GM18861 (cell line): Measurements from ENCODE around the gene SLC25A48.
"Not testable (repeated sequence)": the region's sequence is repeated elsewhere in the genome, so short reads cannot be mapped to it uniquely, and the experiment has no call there.

Experiments
- ATAC-seq: cut with Tn5 transposase; IDR thresholded peaks from one replicate; pipeline ENCODE4 v1.9.1; 2021; ENCODE audit not compliant: unreplicated experiment

Gene SLC25A48

DNA sequence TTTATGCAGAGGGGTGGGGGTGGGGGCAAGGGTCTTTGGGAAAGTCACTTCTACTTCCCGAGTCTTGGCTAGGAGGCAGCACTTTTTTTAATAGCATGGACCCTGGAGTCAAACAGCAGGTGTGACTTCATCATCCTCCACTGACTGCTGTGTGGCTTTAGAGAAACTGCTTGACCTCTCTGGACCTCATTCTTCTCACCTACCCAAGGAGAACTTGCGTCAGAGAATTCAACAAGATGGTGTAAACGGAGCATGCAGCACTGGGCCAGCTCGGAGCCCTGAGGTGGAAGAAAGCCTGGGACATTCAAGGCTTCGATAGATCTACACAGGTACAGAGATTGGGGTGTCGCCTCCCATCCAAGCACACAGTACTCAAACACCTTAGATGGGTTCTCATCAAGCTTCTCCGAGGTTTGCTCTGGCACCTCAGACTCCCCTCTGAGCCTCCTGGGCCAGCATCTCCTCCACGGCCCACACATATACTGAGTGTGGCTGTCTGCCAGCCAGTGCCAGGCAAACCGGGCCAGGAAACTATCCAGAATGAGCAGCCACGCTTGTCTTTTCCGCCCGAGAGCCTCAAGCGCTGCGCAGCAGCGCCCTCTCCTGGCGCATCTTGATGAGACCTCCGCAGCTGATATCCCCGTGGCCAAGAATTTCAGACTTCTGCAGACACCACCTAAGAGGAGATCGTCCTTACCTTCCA is 4.6 kb upstream of the SLC25A48 start:
- no peak for ATAC-seq

DNA sequence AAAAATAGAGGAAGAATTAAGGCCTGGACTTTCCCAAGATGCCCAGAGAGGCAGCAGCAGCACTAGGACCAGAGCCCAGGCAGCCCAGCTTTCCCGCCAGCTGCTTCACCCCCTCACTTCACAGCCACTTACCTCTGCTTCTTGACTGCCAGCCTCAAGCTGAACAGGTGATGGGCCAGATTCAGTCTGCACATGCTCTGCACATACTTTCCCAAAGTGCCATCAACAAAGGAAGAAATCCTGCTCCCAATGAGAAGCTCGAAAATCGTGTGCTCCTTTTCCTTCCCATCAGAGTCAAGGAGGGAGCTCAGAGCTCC is 4.1 kb upstream of the SLC25A48 start:
- no peak for ATAC-seq

DNA sequence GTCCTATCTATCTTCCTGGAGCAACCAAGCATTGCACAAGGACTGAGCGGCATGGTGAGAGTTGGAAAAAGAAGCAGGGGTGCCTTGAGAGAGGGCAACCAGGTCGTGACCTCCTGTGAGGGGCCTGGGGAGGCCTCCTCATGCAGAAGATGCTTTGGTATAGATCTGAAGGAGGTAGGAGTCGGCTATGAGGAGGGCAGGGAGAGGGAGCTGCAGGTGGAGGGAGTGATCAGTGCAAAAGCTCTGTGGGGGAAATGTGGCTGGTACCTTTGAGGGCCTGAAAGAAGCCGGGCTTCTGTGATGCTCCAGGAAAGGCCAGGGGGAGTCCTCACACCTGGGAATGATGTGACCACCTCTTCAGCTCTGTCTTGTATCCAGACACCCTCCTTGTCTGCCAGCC is 3.6 kb upstream of the SLC25A48 start:
- no peak for ATAC-seq

DNA sequence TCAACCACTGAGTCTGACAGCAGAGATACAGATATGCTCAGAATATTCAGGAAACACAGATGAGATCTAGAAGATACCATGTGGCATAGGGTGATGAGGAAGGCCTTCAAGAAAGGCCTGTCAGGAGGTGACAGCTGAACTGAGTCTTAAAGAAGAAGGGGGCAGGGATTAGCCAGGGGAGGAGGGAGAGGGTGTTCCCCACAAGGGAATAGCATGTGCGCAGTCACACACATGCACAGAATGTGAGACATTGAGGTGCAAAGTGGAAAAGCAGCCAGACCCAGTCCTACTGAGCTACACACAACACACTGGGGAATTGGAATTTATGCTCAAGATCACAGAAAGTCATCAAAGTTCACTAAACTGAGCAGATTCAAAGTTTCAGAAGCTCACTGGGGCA is 3.0 kb upstream of the SLC25A48 start:
- ATAC-seq = no peak

DNA sequence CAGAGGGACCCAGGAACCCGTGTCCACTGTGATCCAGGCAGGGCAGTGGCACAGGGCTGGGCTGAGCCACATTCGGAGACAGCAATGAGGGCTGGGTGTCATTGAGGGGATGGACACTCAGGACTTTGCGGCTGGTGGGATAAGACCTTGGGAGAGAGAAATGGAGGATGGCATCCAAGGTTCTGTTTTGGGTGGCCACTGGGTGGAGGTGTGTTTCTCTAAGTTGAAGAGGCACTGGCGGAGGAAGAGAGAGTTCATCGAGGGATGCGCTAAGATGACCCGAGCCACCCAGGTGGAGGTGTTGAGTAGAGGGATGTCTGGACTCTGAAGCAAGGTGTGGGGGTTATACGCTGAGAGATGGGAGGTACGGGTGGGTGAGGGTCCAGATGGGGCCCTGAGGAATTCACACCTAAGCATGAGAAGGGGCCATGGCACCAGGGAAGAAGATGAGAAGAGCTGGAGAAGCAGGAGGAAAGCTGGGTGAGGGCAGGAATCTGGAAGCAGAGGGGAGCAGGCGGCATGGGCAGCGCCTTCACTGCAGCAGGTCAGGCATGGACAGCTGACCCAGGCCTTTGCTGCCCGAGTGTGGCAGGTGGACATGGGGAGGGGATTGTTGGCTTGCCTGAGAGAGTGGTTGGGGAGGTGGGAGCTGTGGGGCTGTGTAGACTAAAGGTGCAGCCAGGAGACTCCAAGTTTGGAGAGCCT is 2.5 kb upstream of the SLC25A48 start:
- ATAC-seq = no peak

DNA sequence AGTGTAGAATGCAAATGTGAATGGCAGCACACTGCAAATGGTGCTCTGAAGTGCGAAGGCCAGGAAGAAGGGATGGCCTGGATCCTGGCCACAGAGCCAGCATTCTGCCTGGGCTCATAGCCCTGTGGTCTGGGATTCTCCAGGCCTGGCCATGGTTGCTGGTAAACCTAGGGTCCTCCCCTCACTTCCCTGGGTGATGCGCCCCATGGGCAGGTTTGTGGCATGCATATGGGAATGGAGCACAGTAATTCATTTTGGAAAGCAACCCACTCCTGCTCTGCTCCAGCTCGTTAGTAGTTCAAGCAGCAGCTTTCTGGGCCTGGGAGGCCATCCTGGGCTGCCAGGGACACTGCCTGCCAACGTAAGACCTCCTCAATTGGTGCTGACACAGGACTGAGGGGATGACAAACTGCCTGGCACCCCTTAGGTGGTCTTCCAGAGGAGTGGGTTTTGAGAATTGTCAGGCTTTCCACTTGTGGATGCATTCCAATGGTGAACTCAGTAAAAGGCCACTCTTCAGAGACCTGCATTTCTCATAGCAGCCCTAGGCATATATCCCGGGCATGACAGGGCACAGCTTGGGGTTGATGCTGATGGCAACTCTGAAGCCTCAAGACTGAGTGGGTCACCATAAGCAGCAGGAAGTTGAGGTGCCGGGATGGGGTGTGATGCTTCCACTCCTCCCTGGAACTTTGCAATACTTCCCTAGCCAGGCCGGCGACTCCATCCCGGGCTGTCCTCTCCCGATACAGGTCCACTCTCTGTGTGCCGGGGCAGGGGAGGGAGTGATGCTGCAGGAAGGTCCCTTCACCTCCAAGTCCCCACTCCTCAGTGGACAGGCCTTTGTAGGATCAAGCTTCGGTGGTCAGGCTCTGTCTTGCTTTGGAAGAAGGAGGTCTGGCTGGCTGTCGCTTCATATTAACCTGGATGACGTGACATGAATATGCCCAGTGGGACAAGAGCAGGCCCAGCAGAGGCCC is 1.2 kb upstream of the SLC25A48 start:
- ATAC-seq = no peak

DNA sequence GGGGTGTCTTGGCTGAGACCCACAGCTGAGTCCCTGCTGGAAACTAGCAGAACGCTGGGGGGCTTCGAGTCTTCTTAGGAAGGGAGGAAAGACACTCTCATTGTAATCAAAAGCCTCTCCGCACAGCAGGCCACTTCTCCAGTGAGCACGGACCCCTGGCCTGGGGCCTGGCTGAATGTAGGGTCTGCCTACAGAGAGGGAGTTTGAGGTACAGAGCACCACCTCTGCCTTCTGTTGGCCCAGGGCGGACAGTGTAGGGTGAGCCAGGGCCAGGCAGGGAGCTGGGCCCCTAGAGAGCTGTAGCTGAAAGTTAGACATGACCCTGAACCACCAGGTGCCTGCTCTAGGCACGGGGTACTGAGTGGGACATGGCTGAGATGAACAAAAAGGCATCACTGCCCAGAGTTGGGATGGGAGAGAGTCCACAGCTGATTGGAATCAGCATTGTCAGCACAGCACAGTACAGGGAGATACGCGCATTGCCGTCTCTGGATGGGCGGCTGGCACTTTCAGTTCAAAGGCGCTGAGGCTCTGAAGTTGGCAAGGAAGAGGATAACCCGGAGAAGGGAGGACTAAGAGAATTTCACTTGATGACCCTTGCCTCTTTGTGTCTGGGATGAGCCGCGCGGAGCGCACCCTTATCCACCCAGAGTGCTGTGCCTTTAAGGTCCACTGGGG is 363 bp upstream of the SLC25A48 start:
- no peak for ATAC-seq

DNA sequence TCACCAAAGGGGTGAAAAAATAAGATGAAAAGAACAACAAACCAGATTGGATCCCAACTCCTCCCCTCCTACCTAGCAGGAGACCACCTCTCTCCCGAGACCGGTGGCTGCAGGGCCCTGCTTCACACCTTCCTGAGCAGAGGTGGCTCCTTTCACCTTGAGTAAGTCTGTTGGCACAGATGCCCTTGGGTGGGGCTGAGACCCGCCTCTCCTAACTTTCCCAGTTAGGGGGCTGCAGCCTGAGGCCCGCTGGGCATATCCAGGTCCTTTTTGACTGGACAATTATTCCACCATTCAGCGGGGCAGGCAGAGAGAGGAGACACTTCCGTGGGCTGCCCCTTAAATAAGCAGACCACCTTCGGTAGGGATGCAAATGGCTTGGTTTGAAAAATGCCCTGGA is 1.3 kb downstream of the SLC25A48 start:
- no peak for ATAC-seq

DNA sequence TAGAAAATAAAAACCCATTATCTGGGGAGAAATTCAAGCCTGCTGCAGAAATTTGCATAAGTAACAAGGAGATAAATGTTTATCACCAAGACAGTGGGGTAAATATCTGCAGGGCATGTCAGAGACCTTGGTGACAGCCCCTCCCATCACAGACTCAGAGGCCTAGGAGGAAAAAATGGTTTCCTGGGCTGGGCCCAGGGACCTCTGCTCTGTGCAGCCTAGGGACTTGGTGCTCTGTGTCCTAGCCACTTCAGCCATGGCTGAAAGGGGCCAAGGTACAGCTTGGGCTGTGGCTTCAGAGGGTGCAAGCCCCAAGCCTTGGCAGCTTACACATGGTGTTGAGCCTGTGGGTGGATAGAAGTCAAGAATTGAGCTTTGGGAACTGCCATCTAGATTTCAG is 3.9 kb downstream of the SLC25A48 start:
- ATAC-seq = not testable (repeated sequence)

DNA sequence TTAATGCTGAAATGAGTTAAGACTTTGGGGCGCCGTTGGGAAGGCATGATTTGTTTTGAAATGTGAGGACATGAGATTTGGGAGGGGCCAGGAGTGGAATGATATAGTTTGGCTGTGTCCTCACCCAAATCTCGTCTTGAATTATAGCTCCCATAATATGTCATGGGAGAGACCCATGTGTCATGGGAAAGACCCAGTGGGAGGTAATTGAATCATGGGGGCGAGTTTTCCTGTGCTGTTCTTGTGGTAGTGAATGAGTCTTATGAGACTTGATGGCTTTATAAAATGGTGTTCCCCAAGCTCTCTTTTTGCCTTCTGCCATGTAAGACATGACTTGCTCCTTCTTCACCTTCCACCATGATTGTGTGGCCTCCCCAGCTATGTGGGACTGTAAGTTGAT is 5.1 kb downstream of the SLC25A48 start:
- no peak for ATAC-seq

DNA sequence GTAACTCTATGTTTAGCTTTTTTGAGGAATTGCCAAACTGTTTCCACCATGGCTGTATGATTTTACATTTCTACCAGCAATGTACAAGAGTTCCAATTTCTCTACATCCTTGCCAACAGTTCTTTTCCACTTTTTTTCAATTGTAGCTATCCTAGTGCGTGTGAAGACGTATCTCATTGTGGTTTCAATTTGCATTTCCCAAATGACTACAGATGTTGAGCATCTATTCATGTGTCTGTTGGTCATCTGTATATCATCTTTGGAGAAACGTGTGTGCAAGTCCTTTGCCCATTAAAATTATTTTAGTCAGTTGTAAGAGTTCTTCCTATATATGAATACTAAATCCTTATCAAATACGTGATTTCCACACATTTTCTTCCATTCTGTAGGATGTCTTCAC is 6.5 kb downstream of the SLC25A48 start:
- no peak for ATAC-seq

DNA sequence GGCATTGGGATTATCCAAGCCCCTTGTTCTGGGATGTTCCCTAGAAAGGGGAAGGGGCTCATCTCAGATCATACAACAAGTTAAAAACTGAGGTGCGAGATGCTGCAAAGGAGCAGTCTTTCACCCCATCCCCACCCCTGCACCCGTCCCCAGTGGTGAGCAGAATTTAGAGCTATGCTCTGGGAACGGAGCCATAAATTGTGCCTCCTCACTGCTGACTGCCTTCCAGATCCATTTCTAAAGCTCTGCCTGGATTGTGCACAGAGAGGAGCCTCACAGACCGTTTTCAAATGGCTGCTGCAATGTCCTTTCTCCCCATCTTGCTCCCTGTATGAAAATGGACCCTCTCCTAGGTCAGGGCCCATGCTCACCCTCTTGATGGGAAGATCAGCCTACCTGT is 8.3 kb downstream of the SLC25A48 start:
- no peak for ATAC-seq

DNA sequence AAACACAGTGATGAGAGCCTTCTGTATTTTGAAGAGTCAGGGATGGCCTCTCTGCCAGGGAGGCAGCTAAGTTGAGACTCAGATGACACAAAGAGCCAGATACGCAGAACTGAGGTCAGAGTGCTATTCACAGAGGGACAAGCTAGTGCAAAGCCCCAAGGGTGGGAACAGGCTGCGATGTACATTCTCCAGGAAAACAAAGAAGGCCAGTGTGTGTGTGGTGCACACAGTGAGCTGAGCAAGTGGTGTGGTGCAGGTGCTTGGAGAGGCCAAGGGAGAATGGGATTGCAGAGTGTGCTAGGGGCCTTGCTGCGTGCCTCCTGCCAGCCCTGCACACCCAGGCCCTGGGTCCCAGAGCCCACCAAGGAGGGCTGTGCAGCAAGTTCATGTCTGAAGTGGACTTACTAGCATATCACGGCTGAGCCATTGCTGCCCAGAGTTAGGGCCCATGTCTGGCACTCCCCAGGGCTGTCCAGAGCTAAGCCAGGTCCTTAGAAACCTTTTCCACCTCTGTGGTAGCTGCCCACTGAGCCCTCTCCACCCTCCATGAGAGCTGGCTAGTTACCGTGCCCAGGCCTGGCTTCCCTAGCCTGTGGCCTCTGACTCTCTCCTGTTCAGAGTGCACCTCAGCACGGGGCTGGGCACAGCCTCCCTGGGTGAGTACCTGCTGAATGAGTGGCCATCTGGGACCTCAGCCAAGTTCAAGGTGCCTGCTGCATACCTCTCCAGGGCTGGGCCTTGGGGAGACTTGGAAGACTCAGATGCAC is 9.3 kb downstream of the SLC25A48 start:
- ATAC-seq = no peak

DNA sequence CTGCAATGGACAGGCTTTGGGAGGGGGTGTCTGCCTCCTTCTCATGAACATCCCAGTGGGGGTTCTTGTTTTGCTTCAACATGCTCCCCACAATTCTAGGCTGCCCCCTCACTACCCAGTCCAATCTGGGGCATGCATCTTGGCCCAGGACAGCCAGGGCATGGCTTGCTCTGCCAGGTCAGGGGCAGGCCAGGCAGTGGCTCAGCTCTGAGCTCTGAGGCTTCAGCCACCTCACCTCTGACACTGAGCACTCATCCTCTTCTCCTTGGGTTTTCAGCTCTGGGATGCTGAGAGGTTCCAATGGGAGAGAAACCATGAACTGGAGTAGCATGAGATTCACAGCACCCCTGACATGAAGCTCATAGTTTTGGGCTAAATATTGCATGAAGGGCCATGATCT is 11.8 kb downstream of the SLC25A48 start:
- ATAC-seq = no peak

DNA sequence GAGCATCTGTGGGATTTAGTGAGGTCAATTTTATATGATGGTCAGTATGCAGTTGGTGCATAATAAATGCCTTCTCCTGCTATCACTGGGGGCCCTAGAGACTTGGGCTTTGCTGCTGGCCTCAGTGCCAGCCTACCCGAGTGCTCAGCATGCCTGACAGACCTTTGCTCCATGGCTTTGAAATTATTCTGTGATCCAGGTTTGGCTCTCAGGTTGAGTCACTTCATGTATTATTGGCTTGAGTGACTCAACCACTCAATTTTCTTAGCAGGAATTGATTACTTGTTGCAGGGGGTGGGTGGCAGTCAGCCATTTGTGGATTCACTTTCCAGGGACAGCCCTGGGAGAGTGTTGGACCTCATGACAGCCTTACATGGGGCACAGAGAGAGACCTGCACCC is 13.5 kb downstream of the SLC25A48 start:
- ATAC-seq = no peak

DNA sequence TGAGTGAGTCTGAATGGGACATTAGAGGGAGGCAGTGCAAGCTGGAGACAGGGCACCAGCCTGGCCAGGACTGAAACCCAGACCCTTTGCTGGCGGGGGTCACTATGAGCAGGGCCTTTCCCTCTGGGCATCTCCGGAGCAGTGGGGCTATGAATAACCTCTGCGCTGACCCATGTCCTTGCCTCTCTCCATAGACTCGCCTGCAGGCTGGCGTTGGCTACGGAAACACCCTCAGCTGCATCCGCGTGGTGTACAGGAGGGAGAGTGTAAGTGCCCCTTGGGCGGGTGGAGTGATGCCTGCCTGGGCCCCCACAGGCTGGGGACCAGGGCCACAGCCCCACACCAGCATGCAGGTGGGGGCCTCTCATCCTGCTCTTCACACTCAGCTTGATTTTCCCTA is 15.8 kb downstream of the SLC25A48 start:
- ATAC-seq = no peak

DNA sequence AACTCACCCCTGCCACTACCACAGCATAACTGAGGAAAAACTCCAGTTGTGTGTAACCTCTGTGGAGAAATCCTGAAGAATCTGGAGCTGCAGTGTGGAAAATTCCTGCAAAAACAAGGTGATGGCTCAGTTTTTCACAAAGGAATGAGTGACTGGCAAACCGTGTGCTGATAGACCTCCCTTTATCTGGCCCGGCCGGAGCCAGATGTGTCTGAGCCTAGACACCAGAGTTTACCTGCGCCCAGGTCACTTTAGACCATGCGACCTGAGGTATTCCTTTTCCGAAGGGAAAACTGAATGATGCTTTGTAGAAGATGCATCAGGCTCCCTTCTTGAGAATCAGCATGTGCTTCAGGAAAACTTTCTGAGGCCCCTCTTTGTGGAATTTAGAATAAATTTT is 16.2 kb downstream of the SLC25A48 start:
- no peak for ATAC-seq

DNA sequence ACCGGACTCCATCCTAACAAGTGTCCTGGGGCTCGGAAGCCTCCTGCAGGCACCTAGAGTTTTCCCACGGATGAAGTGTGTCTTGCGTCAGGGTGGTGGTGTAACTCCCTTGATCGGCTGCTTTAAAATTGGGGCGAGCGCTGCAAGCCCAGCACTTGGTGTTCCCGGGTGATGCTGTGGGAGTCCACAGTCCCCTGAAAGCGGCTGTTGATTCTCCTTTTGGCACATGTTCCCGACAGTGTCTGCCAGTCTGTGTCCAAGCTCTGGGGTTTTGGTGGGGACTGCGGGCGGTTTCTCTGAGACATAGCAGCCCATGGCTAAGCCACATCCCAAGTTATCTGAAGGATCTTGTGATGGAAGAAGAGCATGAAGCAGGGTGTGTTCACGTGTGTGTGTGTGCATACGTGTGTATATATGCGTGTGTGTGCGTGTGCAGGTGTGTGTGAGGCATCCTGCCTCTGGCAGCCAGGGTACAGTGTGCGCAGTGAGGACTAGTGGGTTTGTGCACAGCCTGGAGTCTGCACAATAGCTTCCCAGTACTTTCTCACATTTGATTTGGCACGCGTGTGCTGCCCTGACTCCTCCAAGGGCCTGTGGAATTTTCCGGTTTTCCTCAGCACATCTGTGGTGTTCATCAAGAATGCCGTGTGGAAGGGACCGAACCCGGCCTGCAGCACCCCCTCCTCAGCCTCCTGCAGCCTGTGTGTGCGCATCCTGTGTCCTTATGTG is 16.9 kb downstream of the SLC25A48 start:
- ATAC-seq = no peak

DNA sequence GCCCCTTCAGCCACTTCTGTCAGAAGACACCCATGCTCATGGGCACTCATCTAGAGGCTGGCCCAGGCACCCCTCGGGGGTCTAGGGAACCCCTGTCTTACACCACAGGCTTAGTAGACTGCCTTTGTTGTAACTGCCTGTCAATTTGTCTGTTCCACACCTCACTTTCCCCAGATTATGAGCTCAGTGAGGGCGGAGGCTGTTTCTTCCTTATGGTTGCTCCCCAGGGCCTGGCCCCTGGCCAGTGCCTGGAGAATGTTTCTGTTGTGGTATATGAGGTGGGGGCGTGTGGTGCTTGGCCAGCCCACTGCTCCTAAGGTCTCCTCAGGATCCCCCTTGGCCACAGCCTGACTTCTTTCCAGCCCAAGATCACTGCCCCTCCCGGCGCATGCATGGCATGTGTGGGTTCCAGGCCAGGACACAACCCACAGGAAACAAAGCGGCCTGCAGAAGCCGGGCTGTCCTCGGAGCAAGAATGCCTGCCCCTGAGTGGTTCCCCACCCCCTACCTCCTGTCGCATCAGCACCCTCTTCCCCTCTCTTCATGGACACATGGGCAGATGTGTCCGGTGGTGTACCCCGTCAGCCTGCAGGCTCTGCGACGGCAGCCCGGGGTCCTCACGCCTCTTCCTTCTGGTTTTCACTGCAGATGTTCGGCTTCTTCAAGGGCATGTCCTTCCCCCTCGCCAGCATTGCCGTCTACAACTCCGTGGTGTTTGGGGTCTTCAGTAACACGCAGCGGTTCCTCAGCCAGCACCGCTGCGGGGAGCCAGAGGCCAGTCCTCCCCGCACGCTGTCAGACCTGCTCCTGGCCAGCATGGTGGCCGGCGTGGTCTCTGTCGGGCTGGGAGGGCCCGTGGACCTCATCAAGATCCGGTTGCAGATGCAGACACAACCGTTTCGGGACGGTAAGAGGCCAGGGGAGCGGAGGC is 17.7 kb downstream of the SLC25A48 start:
- ATAC-seq = no peak
